ENCODE results near the gene IGF1. TPM values are rescaled to one million over a fixed set of nuclear protein-coding genes. Genes with fewer than 3 reads are reported as not detected.

Gene IGF1
- total and polyA plus RNA-seq, 9 of the 15 experiments (the other 6 are each of a cell fraction or from before 2014, with no cell fraction given): 3.7 to 13.9 (median 4.5) TPM

DNA sequence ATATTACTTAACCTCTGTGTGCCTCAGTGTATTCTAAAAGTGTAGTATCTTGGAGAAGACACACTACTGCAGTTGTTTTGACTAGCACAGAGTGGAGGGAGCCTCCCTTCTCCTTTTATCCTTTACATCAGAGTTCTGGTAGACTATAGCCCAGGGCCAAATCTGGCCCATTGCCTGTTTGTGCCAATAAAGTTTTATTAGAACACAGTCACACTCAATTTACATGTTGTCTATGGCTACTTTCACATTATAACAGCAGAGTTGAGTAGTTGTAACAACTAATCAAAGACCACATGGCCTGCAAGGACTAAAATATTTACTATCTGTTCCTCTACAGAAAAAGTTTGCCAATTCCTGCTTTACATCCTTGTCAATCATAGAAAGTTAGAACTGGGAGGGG lies 27.7 kb upstream of the IGF1 start:
- Histone ChIP-seq H3K79me2 (ENCODE audit: control insufficient read depth, insufficient read depth, low read length) (no peaks in the 10 kb centered on the region), H3K9me1 (ENCODE audit: control insufficient read depth, insufficient read depth, low read length) (no peaks in the 10 kb centered on the region), H3K27me3 (ENCODE audit: control insufficient read depth in 2 of 2, insufficient read depth in 2 of 2, low read length in 2 of 2) (no peaks in the 10 kb centered on the region), H3K4me1 (replicated peaks in 1 of 2; ENCODE audit: control insufficient read depth in 2 of 2, insufficient read depth in 2 of 2, low read length in 2 of 2) (no peaks in the 10 kb centered on the region), H3K27ac (ENCODE audit: extremely low read depth, low read depth, low read length) (no peak overlapping the region), H2AFZ (ENCODE audit: low read depth, low read length) (no peak overlapping the region), H4K20me1 (replicated peaks; ENCODE audit: control insufficient read depth, insufficient read depth, low read length) (no peaks in the 10 kb centered on the region), H3K9me3 (replicated peaks; ENCODE audit: control insufficient read depth, insufficient read depth, low read depth, low read length) (no peaks in the 10 kb centered on the region), H3K4me3 (no peak overlapping the region), H3K4me2 (ENCODE audit: insufficient read depth, low read length) (no peak overlapping the region), H3K9ac (ENCODE audit: insufficient read depth in 1 of 2, low read depth in 2 of 2, low read length in 2 of 2) (no peak overlapping the region), H3K36me3 (ENCODE audit: control insufficient read depth, insufficient read depth, low read length) (no peaks in the 10 kb centered on the region)
- no peak for DNase-seq (ENCODE audit: extremely low read depth in 1 of 4, low spot score in 3 of 4)
- in situ Hi-C loops (cut with MboI): no loop called here
- FAIRE-seq: no peak
- BruUV-seq (replicated peaks): no TSS peak
- TF ChIP-seq, protein P1, sequence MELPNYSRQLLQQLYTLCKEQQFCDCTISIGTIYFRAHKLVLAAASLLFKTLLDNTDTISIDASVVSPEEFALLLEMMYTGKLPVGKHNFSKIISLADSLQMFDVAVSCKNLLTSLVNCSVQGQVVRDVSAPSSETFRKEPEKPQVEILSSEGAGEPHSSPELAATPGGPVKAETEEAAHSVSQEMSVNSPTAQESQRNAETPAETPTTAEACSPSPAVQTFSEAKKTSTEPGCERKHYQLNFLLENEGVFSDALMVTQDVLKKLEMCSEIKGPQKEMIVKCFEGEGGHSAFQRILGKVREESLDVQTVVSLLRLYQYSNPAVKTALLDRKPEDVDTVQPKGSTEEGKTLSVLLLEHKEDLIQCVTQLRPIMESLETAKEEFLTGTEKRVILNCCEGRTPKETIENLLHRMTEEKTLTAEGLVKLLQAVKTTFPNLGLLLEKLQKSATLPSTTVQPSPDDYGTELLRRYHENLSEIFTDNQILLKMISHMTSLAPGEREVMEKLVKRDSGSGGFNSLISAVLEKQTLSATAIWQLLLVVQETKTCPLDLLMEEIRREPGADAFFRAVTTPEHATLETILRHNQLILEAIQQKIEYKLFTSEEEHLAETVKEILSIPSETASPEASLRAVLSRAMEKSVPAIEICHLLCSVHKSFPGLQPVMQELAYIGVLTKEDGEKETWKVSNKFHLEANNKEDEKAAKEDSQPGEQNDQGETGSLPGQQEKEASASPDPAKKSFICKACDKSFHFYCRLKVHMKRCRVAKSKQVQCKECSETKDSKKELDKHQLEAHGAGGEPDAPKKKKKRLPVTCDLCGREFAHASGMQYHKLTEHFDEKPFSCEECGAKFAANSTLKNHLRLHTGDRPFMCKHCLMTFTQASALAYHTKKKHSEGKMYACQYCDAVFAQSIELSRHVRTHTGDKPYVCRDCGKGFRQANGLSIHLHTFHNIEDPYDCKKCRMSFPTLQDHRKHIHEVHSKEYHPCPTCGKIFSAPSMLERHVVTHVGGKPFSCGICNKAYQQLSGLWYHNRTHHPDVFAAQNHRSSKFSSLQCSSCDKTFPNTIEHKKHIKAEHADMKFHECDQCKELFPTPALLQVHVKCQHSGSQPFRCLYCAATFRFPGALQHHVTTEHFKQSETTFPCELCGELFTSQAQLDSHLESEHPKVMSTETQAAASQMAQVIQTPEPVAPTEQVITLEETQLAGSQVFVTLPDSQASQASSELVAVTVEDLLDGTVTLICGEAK (IDR thresholded peaks at IDR 0.05): peak; percentile 92
- TF ChIP-seq, protein P1 (CRISPR knock-in tag; IDR thresholded peaks at IDR 0.05): peak; percentile 72; the same call in 1 of the 2 replicates
- no peak for TF ChIP-seq PATZ1 (CRISPR knock-in tag; IDR thresholded peaks at IDR 0.05; ENCODE audit: borderline replicate concordance)
- ATAC-seq: no peak
- ChIA-PET POLR2A (interaction anchor here (0.9 kb wide), 1 partner anchor 17 kb away, joined by 3 read pairs; no protein-coding TSS in a partner anchor), CTCF (ENCODE audit: low intra/inter-chr PET ratio) (no interaction called here)
- intact Hi-C loops (cut with micrococcal nuclease): no loop called here

Measured in K562 (cell line).